AG04449 (cell line): ENCODE measurements around the gene DYNLL2.

Experiments used
- CTCF ChIA-PET: fragments of 350-600 bp; formaldehyde crosslinking; extraction: SDS; loops from one replicate; lab custom pipeline; 2021; ENCODE audit warnings: antibody characterized with exemption; lab: Yijun Ruan, JAX
- POLR2A ChIA-PET: fragments of 400-600, 350-600 bp; formaldehyde crosslinking; extraction: SDS; loops from one replicate; lab custom pipeline; 2020; ENCODE audit warnings: antibody characterized with exemption, inconsistent platforms; lab: Yijun Ruan, JAX
- DNase-seq: peaks from one replicate; pipeline ENCODE4 v3.0.0-alpha.2; 2010; ENCODE audit warnings: low read depth, low spot score
- H3K4me3 ChIP-seq: 2 replicates; pipeline ENCODE4 v1.5.1; 2011; ENCODE audit warnings: low read depth, mild to moderate bottlenecking, control low read depth, low read length
- CTCF ChIP-seq: IDR thresholded peaks from one replicate; pipeline ENCODE4 v1.5.1; 2011; ENCODE audit warnings: mild to moderate bottlenecking, moderate library complexity, low read length, control low read depth, inconsistent platforms; ENCODE audit not compliant: insufficient read depth; ENCODE audit errors: missing control alignments

DYNLL2 gene

DNA sequence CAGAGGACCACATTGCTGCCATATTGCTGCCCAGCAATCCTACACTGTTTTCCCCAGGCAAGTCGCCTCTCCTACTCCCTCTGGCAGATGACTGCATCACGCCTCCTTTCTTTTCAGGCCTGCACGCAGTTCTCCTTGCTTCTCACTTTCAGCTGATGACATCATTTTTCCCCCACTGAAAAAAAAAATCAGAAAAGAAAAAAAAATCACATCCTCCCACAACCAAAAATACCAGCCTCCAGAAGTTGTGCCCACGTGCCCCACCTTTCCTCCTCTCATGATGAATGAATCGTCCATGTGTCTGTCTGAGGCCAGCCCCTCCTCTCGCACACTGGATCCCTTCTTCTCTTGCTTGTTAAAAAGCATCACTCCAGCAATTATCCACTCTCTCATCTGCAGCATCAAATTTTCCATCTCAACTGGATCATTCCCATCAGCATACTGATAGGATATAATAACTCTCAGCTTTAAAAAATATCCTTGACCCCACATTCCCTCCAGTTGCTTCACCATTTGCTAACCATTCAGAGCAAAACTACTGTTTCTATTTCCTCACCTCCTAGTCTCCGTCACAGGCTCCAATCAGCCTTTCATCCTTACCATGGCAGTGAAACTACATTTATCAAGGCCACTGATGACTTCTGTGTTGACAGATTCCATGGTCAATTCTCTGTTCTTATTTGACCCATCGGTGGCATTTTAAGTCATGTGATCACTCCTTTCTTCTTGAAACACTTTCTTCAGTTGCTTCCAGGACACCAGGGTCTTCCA is 30.1 kb upstream of the DYNLL2 start:
- ChIA-PET POLR2A (no interaction called here), CTCF (interaction anchor here (1.5 to 1.7 kb wide), 2 partner anchors 16 to 220 kb away, joined by 3 to 4 read pairs; no protein-coding TSS in a partner anchor)
- no peak for DNase-seq
- no peak overlapping the region for H3K4me3 ChIP-seq
- no peak for TF ChIP-seq CTCF

- CTCF ChIA-PET = no interaction called here
- DNase-seq = no peak
- TF ChIP-seq CTCF = no peak
- POLR2A ChIA-PET = no interaction called here
- no peak overlapping the region for H3K4me3 ChIP-seq
Observed at GRCh38 chr17:58054641-58055040, 28.6 kb upstream of the DYNLL2 start.

DNA sequence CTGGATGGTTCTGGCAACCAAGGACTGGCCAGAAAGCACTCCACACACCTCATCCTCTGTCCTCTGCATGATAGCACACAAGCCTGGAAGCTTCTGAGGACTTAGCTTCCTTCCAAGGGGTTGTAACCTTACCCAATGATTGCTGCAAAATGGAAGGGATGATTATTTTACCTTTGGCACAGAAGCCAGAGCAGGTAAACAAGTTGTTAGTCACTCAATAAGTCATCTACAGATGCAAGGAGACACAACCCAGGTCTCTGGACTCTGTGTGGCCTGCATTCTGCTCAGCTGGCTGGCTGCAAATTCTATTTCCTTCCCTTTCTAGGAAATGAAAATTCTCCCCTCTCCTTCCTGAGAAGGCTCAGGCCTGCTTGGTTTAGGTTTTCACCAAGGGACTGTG is 26.7 kb upstream of the DYNLL2 start:
- H3K4me3 ChIP-seq = no peak overlapping the region
- CTCF ChIA-PET = no interaction called here
- POLR2A ChIA-PET = no interaction called here
- DNase-seq = no peak
- TF ChIP-seq CTCF = no peak

GRCh38 chr17:58059141-58059540 is 24.1 kb upstream of the DYNLL2 start:
- H3K4me3 ChIP-seq = no peak overlapping the region
- POLR2A ChIA-PET = no interaction called here
- no peak for TF ChIP-seq CTCF
- DNase-seq = no peak
- CTCF ChIA-PET = interaction anchor here (1.5 kb wide), 1 partner anchor 53 kb away, joined by 4 read pairs; no protein-coding TSS in a partner anchor

- no peak overlapping the region for H3K4me3 ChIP-seq
- POLR2A ChIA-PET = no interaction called here
- no peak for DNase-seq
- TF ChIP-seq CTCF = no peak
- CTCF ChIA-PET = interaction anchor here (1.4 to 1.5 kb wide), 3 partner anchors 51 to 227 kb away, joined by 4 read pairs; no protein-coding TSS in a partner anchor
Observed at GRCh38 chr17:58060596-58061191, 22.5 kb upstream of the DYNLL2 start.

- no peak overlapping the region for H3K4me3 ChIP-seq
- CTCF ChIA-PET = interaction anchor here (1.5 kb wide), 1 partner anchor 228 kb away, joined by 4 read pairs; no protein-coding TSS in a partner anchor
- DNase-seq = no peak
- TF ChIP-seq CTCF = no peak
- POLR2A ChIA-PET = no interaction called here
Observed at GRCh38 chr17:58061672-58062071, 21.5 kb upstream of the DYNLL2 start.
